ENCODE measurements around the gene ANKLE1. TPM values are rescaled to one million over a fixed set of nuclear protein-coding genes. Genes with fewer than 3 reads are reported as not detected.

The ANKLE1 gene
- total RNA-seq, 1 experiment from 2014 or later: 9.1 TPM

GRCh38 chr19:17328517-17329365 is 47.0 kb downstream of the ANKLE1 start (continued):
- TF ChIP-seq ZNF219 (CRISPR knock-in tag; IDR thresholded peaks at IDR 0.05; ENCODE audit: borderline replicate concordance) (no peak), CDX4 (CRISPR knock-in tag; IDR thresholded peaks at IDR 0.05; ENCODE audit: borderline replicate concordance) (no peak), NR2C2 (CRISPR knock-in tag; IDR thresholded peaks at IDR 0.05) (peak; percentile 77), EMX1 (CRISPR knock-in tag; IDR thresholded peaks at IDR 0.05) (no peak), FOXK1 (CRISPR knock-in tag; IDR thresholded peaks at IDR 0.05) (no peak; the same call in 1 of the 2 replicates), E2F4 (CRISPR knock-in tag; IDR thresholded peaks at IDR 0.05; ENCODE audit: borderline replicate concordance, low read depth) (no peak; the same call in 1 of the 2 replicates), MAX (CRISPR knock-in tag; IDR thresholded peaks at IDR 0.05) (peak; percentile 95), ZNF396 (CRISPR knock-in tag; IDR thresholded peaks at IDR 0.05; ENCODE audit: borderline replicate concordance) (no peak), ZNF317 (CRISPR knock-in tag; IDR thresholded peaks at IDR 0.05; ENCODE audit: borderline replicate concordance, low read depth) (peak; percentile 55; the same call in 1 of the 2 replicates), JUN (CRISPR knock-in tag; IDR thresholded peaks at IDR 0.05) (no peak; the same call in 1 of the 2 replicates), TEAD1 (CRISPR knock-in tag; IDR thresholded peaks at IDR 0.05) (peak; percentile 73), ZNF121 (CRISPR knock-in tag; IDR thresholded peaks at IDR 0.05) (no peak), FOXJ3 (CRISPR knock-in tag; IDR thresholded peaks at IDR 0.05; ENCODE audit: borderline replicate concordance) (no peak), ZSCAN18 (CRISPR knock-in tag; IDR thresholded peaks at IDR 0.05) (no peak), ZBTB21 (CRISPR knock-in tag; IDR thresholded peaks at IDR 0.05; ENCODE audit: borderline replicate concordance) (no peak; the same call in 1 of the 2 replicates), JAZF1 (CRISPR knock-in tag; IDR thresholded peaks at IDR 0.05) (no peak), CREM (CRISPR knock-in tag; IDR thresholded peaks at IDR 0.05) (peak; percentile 32; the same call in 1 of the 2 replicates)

GRCh38 chr19:17329366-17330261 is 47.9 kb downstream of the ANKLE1 start:
- DNase-seq (ENCODE audit: low spot score) (no peak), ATAC-seq (no peak)
- peaks cover 5% of the 10 kb centered on the region for H3K9me3 Mint-ChIP-seq
- TF ChIP-seq SP1 (CRISPR knock-in tag; conservative IDR thresholded peaks at IDR 0.05) (no peak), GABPB1 (CRISPR knock-in tag; IDR thresholded peaks at IDR 0.05) (no peak), E2F5 (CRISPR knock-in tag; IDR thresholded peaks at IDR 0.05) (peak; percentile 76; the same call in 1 of the 2 replicates), SMAD3 (CRISPR knock-in tag; IDR thresholded peaks at IDR 0.05; ENCODE audit: borderline replicate concordance) (0 out of 2 replicates have a peak, but pooled peaks have one; percentile 6), MAX (CRISPR knock-in tag; IDR thresholded peaks at IDR 0.05) (peak; percentile 5), FOXP1 (CRISPR knock-in tag; IDR thresholded peaks at IDR 0.05; ENCODE audit: borderline replicate concordance) (peak; percentile 64; the same call in 1 of the 2 replicates), SMAD4 (CRISPR knock-in tag; IDR thresholded peaks at IDR 0.05) (no peak), ZBTB43 (CRISPR knock-in tag; IDR thresholded peaks at IDR 0.05) (no peak), HMGXB4 (CRISPR knock-in tag; IDR thresholded peaks at IDR 0.05) (peak; percentile 65; the same call in 1 of the 2 replicates), FOXJ3 (CRISPR knock-in tag; IDR thresholded peaks at IDR 0.05; ENCODE audit: borderline replicate concordance) (no peak)
- H3K4me3 Mint-ChIP-seq: peak overlapping the region; percentile 59
- peaks cover 5% of the 10 kb centered on the region for H3K27me3 Mint-ChIP-seq (ENCODE audit: low read depth)
- CTCF ChIA-PET: interaction anchor here (0.9 to 3.5 kb wide), 6 partner anchors 10 to 112 kb away, joined by 3 to 20 read pairs (median 4); partner anchors contain the start of gene ANKLE1
- H3K36me3 Mint-ChIP-seq: peaks cover 11% of the 10 kb centered on the region
- peaks cover 24% of the 10 kb centered on the region for H3K4me1 Mint-ChIP-seq
- H3K27ac Mint-ChIP-seq: no peak overlapping the region
- POLR2A ChIA-PET: interaction anchor here (0.5 to 1.2 kb wide), 3 partner anchors 20 to 87 kb away, joined by 3 to 5 read pairs (median 4); partner anchors contain the start of gene DDA1

Measured in WTC11 (cell line).